DOHH2 (cell line): Measurements from ENCODE around the gene FAM216B.

Experiments used
- CTCF ChIP-seq: fragments of 200-600 bp; sonication (generic); IDR thresholded peaks from one replicate; pipeline ENCODE4 v1.5.1; 2014; ENCODE audit warnings: antibody characterized with exemption, mild to moderate bottlenecking, low read depth, low read length; ENCODE audit not compliant: poor library complexity, severe bottlenecking
- EZH2phosphoT487 ChIP-seq: fragments of 200-600 bp; sonication (generic); IDR thresholded peaks from 2 replicates; pipeline ENCODE4 v1.6.1; 2017; ENCODE audit warnings: borderline replicate concordance, mild to moderate bottlenecking, antibody characterized with exemption, low read length, moderate library complexity, mixed read lengths

GRCh38 chr13:42815681-42816080, 34.3 kb downstream of the FAM216B start:
- TF ChIP-seq CTCF: no peak
- TF ChIP-seq EZH2phosphoT487: no peak
